GM18867 (cell line): ENCODE results near the gene GREB1L.
"Not testable (repeated sequence)": the region's sequence is repeated elsewhere in the genome, so short reads cannot be mapped to it uniquely, and the experiment has no call there.

Experiments
- ATAC-seq: cut with Tn5 transposase; IDR thresholded peaks from one replicate; pipeline ENCODE4 v1.9.1; 2021; ENCODE audit warnings: mild to moderate bottlenecking, moderate library complexity; ENCODE audit not compliant: unreplicated experiment

GREB1L gene

GRCh38 chr18:21362831-21363230 is 120.8 kb downstream of the GREB1L start:
- no peak for ATAC-seq

DNA sequence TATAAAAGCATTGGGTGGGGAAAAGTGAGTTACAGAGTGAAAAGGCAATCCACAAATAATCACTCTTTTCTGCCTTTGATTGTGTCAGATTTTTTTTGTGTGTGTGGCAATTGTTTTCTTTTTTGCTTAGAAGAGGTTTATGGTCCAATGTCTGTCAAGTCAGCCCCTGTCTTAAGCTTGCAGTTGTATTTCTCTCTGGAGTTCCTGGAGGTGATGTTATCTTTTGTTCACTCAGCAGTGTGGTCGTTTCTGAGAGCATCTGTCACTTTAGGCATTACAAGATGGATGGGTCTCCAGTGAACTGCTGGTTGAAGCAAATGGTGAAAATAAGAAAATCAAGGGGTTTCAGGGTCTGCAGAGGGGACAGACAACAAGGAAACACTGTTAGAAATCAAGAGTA is 121.3 kb downstream of the GREB1L start:
- no peak for ATAC-seq

GRCh38 chr18:21364471-21364870 is 122.4 kb downstream of the GREB1L start:
- no peak for ATAC-seq

GRCh38 chr18:21366896-21367295 is 124.9 kb downstream of the GREB1L start:
- ATAC-seq = no peak

GRCh38 chr18:21369146-21369545 is 127.1 kb downstream of the GREB1L start:
- ATAC-seq = no peak

DNA sequence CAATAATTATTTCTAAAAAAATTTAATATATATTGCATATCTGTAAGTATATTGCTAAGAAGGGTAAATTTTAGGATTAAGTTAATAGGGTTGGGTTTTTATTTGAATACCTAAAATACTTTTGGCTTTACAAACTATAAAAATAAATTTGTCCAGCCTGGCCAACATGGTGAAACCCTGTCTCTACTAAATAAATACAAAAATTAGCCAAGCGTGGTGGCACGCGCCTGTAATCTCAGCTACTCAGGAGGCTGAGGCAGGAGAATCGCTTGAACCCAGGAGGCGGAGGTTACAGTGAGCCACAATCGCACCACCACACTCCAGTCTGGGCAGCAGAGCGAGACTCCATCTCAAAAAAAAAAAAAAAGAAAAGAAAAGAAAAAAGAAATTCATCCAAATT is 127.6 kb downstream of the GREB1L start:
- ATAC-seq = not testable (repeated sequence)

- ATAC-seq = no peak
These were observed 141.0 kb downstream of the GREB1L start for GRCh38 chr18:21383031-21383430.

GRCh38 chr18:21386523-21387240 is 144.7 kb downstream of the GREB1L start:
- ATAC-seq = no peak

DNA sequence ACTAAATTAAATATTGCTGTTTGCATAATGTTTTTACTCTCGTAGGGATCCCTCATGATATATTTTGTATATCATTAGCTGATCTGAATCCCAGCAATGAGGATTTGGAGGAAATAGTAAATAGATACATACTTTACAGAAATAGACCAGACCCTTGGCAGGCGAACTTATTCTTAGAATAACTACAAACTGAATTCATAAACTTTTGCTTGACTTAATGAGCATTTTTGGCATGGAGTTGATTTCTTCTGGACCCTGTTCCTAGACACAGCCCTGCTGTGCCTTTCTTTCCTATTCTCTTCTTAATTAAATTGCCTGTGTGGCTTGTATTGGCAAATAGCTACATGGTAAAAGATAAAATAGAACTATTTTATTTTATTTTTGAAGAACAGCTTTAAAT is 145.9 kb downstream of the GREB1L start:
- no peak for ATAC-seq

DNA sequence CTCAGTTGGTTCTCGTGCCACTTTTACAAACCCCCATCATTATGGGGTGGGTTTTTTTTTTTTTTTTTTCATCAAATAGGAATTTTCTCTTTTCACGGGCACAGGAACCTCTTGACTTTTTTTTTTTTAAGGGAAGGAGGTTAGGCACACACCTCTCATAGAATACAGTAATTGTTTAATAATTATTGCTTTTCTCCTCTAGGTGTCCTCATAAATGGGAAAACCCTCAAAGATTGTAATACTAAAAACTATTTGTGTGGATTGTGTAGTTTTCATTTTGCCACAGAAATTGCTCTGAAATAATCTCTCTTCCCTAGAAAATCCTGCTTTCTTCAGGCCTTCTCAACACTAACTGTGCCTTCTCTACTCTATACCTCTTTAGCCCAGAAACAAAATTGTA is 147.3 kb downstream of the GREB1L start:
- no peak for ATAC-seq

GRCh38 chr18:21389903-21390302 is 147.9 kb downstream of the GREB1L start:
- no peak for ATAC-seq

DNA sequence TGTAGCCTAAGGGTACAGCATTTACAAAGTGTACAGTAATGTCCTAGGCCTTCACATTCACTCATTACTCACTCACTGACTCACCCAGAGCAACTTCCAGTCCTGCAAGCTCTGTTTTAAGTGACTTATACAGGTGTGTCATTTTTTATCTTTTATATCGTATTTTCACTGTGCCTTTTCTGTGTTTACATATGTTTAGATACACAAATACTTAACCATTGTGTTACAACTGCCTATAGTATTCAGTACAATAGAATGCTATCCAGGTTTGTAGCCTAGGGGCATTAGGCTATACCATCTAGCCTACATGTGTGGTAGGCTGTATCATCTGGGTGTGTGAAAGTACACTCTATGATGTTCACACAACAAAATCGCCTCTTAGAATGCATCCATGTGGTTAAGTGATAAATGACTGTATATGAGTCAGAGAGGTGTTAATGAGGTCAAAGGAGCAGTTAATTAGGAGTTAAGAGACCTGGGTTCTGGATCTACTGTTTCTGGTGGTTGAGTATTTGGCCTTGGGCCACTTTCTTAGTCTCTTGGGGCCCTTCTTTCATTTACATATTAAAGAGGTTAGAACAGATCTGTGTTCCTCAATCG is 149.1 kb downstream of the GREB1L start:
- ATAC-seq = peak; percentile 74

DNA sequence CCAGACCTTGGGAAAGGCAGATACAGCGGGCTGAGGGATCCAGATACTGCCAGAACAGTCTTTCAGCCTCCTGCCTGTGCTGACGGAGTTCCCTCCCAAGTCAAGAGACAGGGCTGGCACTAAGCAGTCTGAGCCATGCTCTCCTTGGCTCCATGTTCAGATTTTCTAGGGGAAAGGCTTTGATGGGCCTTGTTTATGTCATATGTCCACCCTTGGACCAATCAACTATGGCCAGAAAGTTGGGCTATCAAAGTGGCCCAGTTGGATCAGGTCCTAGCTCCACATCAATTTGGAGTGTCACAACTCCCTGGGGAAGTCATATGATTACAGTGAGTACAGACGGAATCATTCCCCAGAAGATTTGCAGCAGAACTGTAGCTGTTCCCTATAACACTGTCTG is 152.0 kb downstream of the GREB1L start:
- ATAC-seq = no peak

DNA sequence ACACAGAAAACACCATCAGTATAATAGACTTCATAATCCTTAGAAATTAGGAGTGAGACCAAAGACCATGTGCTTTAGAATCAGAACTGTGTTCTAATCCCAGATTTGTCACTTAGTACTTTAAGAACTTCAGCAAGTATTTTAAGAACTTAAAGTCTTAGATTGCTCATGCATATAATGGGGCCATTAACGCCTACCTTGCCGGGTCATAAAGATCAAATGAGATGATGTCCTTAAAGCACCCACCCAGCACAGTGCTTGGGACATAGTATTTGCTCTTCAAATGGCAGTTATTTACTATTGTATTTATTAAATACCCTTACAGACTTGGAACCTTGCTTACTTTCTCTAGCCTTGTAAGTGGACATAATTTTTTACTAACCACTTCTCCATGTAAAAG is 156.1 kb downstream of the GREB1L start:
- ATAC-seq = no peak

DNA sequence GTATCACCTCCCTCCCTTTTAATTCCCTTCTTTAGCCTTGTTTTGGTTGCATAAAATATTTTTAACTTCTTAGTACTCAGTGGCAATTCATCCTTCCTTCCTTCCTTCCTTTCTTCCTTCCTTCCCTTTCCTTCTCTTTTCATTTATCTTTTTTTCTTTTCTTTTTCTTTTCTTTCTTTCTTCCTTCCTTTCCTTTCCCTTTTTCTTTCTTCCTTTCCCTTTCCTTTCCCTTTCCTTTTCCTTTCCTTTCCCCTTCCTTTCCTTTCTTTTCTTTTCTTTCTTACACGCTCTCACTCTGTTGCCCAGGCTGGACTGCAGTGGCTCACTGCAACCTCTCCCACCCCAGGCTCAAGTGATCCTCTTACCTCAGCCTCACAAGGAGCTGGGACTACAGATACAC is 160.2 kb downstream of the GREB1L start:
- ATAC-seq = no peak

DNA sequence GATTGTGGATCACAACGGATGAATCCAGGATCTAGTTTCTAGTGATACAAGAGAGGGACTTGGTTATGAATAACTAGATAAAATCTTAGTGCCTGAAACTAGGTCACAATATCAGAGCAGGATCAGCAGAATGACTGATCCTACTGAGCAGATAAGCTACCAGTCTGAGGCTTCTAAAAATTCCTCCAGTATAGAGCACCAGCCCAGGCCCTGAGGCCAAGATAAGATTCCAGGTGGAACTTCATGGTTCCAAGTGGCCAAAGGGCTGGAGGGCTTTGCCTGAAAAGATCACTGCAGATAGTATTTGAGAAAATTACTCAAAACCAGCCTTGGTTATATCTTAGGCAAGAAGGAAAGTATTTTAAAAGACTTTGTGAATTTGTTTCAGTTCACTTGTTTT is 162.4 kb downstream of the GREB1L start:
- no peak for ATAC-seq

DNA sequence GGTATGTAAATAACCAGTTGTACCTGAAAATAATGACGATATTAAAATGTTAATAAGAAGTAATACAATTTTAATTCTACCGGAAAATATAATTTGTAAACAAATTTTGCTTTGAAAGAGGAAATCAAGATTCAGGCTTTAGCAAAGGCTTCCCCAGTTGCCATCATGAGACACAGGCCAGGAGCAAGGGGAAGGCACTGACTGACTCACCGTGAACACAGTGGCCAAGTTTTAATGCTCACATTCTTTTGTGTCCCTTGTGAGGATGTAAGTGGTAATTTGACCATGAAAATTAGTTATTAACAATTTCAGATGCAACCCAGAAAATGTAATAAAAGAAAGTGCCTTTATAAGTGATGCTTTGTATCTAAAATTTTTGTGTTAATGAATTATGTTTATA is 164.1 kb downstream of the GREB1L start:
- no peak for ATAC-seq

GRCh38 chr18:21408681-21409080 is 166.6 kb downstream of the GREB1L start:
- ATAC-seq = no peak

- ATAC-seq = no peak
These were observed 191.4 kb downstream of the GREB1L start for GRCh38 chr18:21433436-21433835.

DNA sequence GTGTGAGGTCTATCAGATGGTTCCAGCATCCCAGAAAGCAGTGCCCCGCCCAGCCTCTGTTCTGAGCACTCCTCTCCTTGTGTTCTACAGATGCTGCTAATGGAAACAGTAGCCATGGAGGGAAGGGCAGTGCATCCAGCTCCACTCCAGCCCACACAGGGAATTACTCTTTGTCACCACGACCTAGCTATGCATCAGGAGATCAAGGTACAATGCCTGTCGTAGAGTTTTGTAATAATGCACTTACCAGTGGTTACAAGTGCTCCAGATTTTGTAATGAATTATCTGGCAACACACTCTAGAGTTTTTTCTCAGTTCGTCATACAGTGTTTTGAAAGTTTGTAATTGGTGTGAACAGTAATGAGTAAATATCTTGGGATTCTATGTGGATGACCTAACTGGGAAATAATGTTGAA is 197.4 kb downstream of the GREB1L start:
- ATAC-seq = no peak

- no peak for ATAC-seq
These were observed 199.6 kb downstream of the GREB1L start for GRCh38 chr18:21441670-21442069.

GRCh38 chr18:21443776-21444464 is 201.9 kb downstream of the GREB1L start:
- no peak for ATAC-seq
